ENCODE measurements around the gene RAB11FIP2.

RAB11FIP2 gene

DNA sequence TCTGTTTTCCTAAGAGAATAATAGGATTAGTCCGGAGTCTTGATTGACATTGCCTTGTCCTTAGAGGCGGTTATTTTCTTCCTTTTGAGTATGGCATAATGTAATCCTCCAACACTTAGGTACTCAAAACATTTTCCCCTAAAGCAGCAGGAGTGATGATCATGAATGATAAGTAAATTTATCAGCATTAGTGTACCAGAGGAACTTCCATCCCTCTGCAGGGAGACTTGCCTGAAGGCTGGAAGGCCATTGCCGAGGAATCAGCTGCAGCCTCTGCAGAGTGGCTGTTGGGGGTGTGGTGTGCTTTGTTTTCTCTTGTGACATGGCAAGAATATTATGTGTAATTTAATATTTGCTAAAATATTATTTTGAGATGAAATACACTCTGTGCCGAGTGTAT lies 56.8 kb downstream of the RAB11FIP2 start:
- peaks cover 6% of the 10 kb centered on the region for H3K4me1 ChIP-seq
- H3K9me3 ChIP-seq: no peaks in the 10 kb centered on the region
- no peak for TF ChIP-seq Cebpa-rat (IDR thresholded peaks at IDR 0.05)
- no peaks in the 10 kb centered on the region for H3K27me3 ChIP-seq
- no peak overlapping the region for H3K4me2 ChIP-seq
- no peak overlapping the region for H3K4me3 ChIP-seq
- no peak overlapping the region for H3K27ac ChIP-seq
- no peak overlapping the region for H3K9ac ChIP-seq
- H3K36me3 ChIP-seq: no peaks in the 10 kb centered on the region
- no peaks in the 10 kb centered on the region for H4K20me1 ChIP-seq

DNA sequence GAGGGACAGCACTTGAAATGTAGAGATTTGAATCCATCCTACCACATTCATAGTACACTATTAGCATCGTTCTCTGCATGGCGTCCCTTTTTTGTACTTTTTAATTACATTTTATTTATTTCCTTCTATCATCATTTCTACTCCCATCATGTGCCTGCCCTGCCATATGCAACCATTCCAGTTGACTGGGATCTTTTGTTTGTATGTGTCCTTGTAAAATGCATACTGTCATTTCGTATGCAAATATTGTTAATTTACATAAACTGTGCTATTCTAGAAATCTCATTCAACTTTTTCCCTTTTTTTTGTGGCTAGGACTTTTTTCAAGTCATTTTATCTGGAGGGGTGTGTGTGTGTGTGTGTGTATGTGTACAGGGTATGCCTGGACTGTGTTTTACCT lies 57.9 kb downstream of the RAB11FIP2 start:
- no peak overlapping the region for H3K4me3 ChIP-seq
- no peak overlapping the region for H3K4me2 ChIP-seq
- no peaks in the 10 kb centered on the region for H4K20me1 ChIP-seq
- peaks cover 6% of the 10 kb centered on the region for H3K4me1 ChIP-seq
- no peaks in the 10 kb centered on the region for H3K9me3 ChIP-seq
- TF ChIP-seq Cebpa-rat (IDR thresholded peaks at IDR 0.05): no peak
- no peaks in the 10 kb centered on the region for H3K27me3 ChIP-seq
- H3K9ac ChIP-seq: no peak overlapping the region
- H3K36me3 ChIP-seq: no peaks in the 10 kb centered on the region
- no peak overlapping the region for H3K27ac ChIP-seq

GRCh38 chr10:117987244-117987909 lies 59.4 kb downstream of the RAB11FIP2 start:
- Histone ChIP-seq H4K20me1 (no peaks in the 10 kb centered on the region), H3K27me3 (no peaks in the 10 kb centered on the region), H3K4me1 (no peaks in the 10 kb centered on the region), H3K4me3 (no peak overlapping the region), H3K9me3 (no peaks in the 10 kb centered on the region), H3K4me2 (no peak overlapping the region), H3K9ac (no peak overlapping the region), H3K27ac (no peak overlapping the region), H3K36me3 (no peaks in the 10 kb centered on the region)
- TF ChIP-seq Cebpa-rat (IDR thresholded peaks at IDR 0.05): no peak

DNA sequence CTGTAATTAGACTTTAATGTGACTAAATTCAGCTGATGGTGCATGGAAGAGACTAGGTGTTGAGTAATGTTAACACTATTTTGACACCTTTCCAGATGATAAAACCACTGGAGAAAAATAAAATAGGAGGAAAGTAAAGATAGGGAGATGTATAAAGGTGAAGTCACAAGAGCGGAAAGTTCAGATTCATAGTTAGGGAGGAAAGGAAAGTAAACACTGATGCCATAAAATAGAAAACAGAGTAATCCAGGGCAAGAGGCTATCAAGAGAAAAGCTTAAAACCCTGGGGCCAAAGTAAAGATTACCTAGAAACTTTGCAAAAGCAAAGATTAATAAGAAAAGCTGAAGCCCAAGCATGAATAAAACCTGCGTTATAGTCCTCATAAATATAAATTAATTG lies 62.8 kb downstream of the RAB11FIP2 start:
- H3K36me3 ChIP-seq: no peaks in the 10 kb centered on the region
- H3K9me3 ChIP-seq: no peaks in the 10 kb centered on the region
- H3K4me1 ChIP-seq: no peaks in the 10 kb centered on the region
- no peak overlapping the region for H3K27ac ChIP-seq
- no peaks in the 10 kb centered on the region for H4K20me1 ChIP-seq
- no peak overlapping the region for H3K4me3 ChIP-seq
- no peak for TF ChIP-seq Cebpa-rat (IDR thresholded peaks at IDR 0.05)
- H3K4me2 ChIP-seq: no peak overlapping the region
- H3K27me3 ChIP-seq: no peaks in the 10 kb centered on the region
- H3K9ac ChIP-seq: no peak overlapping the region

GRCh38 chr10:117980755-117981702 lies 65.7 kb downstream of the RAB11FIP2 start:
- Histone ChIP-seq H3K36me3 (no peaks in the 10 kb centered on the region), H3K27ac (no peak overlapping the region), H3K4me1 (no peaks in the 10 kb centered on the region), H3K4me2 (no peak overlapping the region), H3K4me3 (no peak overlapping the region), H3K9me3 (no peaks in the 10 kb centered on the region), H3K9ac (no peak overlapping the region), H4K20me1 (no peaks in the 10 kb centered on the region), H3K27me3 (no peaks in the 10 kb centered on the region)
- no peak for TF ChIP-seq Cebpa-rat (IDR thresholded peaks at IDR 0.05)

DNA sequence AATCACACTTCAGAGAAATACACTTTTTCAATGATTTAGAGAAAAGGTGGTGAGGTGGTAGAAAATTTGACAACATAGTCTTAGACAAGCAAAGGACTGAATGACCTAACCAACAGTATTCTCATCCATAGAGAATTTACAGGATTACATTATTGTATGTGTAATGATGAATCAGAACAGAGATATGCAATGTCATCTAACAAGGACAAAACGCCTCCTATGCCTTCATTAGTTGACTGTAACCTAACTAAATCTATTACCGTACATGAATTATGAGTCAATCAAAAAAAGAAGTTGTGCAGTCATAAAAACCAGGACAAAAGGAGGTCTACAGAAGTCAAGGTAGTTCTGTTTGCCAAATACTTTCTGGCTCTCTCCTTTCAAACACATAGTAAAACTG lies 66.5 kb downstream of the RAB11FIP2 start:
- H3K36me3 ChIP-seq: no peaks in the 10 kb centered on the region
- H3K4me2 ChIP-seq: no peak overlapping the region
- no peaks in the 10 kb centered on the region for H3K27me3 ChIP-seq
- H3K27ac ChIP-seq: no peak overlapping the region
- no peaks in the 10 kb centered on the region for H3K4me1 ChIP-seq
- no peaks in the 10 kb centered on the region for H4K20me1 ChIP-seq
- H3K4me3 ChIP-seq: no peak overlapping the region
- no peak overlapping the region for H3K9ac ChIP-seq
- no peak for TF ChIP-seq Cebpa-rat (IDR thresholded peaks at IDR 0.05)
- H3K9me3 ChIP-seq: no peaks in the 10 kb centered on the region

DNA sequence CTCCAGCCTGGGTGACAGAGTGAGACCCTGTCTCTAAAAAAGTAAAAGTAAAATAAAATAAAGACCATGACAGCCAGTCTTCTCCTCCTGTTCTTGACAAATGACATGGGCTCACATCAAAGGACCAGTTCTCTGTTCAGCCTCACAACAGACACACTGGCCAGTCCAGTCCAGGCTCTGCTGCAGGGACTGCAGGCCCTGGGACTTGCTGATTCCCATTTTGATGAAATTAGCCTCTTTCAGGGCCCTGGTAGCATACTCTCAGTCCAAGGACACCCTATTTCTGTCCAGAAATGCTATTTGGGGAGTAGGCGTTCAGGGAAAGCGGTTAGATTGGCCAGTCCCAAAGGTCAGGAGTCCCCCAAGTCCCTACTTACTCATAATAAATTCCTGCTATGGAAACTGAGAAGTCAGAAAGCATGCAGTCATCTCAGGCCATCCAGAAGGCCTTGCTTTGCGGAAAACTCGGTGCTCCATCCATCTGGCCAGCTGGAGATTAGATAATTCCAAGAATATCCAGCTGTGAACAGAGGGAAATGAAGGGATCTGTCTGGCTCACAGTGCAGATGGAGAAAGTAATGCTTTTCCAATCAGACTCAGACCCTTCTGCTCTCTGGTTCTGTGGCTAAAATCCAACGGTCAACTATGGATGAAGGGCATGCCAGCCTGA lies 74.4 kb downstream of the RAB11FIP2 start:
- no peaks in the 10 kb centered on the region for H4K20me1 ChIP-seq
- H3K4me1 ChIP-seq: peaks cover 11% of the 10 kb centered on the region
- TF ChIP-seq Cebpa-rat (IDR thresholded peaks at IDR 0.05): no peak

GRCh38 chr10:117970962-117971361 lies 75.8 kb downstream of the RAB11FIP2 start:
- Histone ChIP-seq H3K27ac (no peak overlapping the region), H3K27me3 (no peaks in the 10 kb centered on the region), H3K4me3 (no peak overlapping the region), H3K36me3 (no peaks in the 10 kb centered on the region), H3K4me1 (peaks cover 11% of the 10 kb centered on the region), H3K9me3 (no peaks in the 10 kb centered on the region), H3K9ac (no peak overlapping the region), H3K4me2 (no peak overlapping the region), H4K20me1 (no peaks in the 10 kb centered on the region)
- no peak for TF ChIP-seq Cebpa-rat (IDR thresholded peaks at IDR 0.05)

More for the DNA sequence above, 74.4 kb downstream of the RAB11FIP2 start:
- Histone ChIP-seq H3K36me3 (no peaks in the 10 kb centered on the region), H3K9ac (no peak overlapping the region), H3K27me3 (no peaks in the 10 kb centered on the region), H3K4me2 (no peak overlapping the region), H3K4me3 (no peak overlapping the region), H3K27ac (no peak overlapping the region), H3K9me3 (no peaks in the 10 kb centered on the region)

- Histone ChIP-seq H3K4me3 (no peak overlapping the region), H4K20me1 (no peaks in the 10 kb centered on the region), H3K4me1 (peaks cover 11% of the 10 kb centered on the region), H3K27me3 (no peaks in the 10 kb centered on the region), H3K4me2 (no peak overlapping the region), H3K27ac (no peak overlapping the region), H3K9ac (no peak overlapping the region), H3K36me3 (no peaks in the 10 kb centered on the region), H3K9me3 (no peaks in the 10 kb centered on the region)
- TF ChIP-seq Cebpa-rat (IDR thresholded peaks at IDR 0.05): no peak
Measured at GRCh38 chr10:117969592-117969991, 77.1 kb downstream of the RAB11FIP2 start.

All from BLaER1 (cell line).